ENCODE measurements around the gene ZFP62. TPM values are rescaled to one million over a fixed set of nuclear protein-coding genes. Genes with fewer than 3 reads are reported as not detected.

The ZFP62 gene
- polyA plus RNA-seq, 1 experiment, result 18.0 TPM

- no peaks in the 10 kb centered on the region for H3K27me3 ChIP-seq (ENCODE audit: control insufficient read depth, insufficient read depth, low read length)
- ChIA-PET POLR2A (interaction anchor here (0.8 to 3.0 kb wide), 5 partner anchors 7 to 28 kb away, joined by 3 to 16 read pairs (median 4); no protein-coding TSS in a partner anchor), CTCF (no interaction called here)
- TF ChIP-seq CTCF (IDR thresholded peaks at IDR 0.05; ENCODE audit: low read depth, low read length), result peak; percentile 14; the same call in 1 of the 2 replicates
- H3K9me3 ChIP-seq (ENCODE audit: control insufficient read depth, insufficient read depth, low read length), result no peaks in the 10 kb centered on the region; the same call in 1 of the 2 replicates
- peak overlapping the region; percentile 53 for H3K4me3 ChIP-seq (ENCODE audit: low read depth, low read length)
- H3K27ac ChIP-seq (ENCODE audit: low read depth, low read length), result peak overlapping the region; percentile 47
- no peak for DNase-seq (ENCODE audit: low read depth, low spot score)
Observed at GRCh38 chr5:180803181-180804128, 57.6 kb downstream of the ZFP62 start.

- H3K4me3 ChIP-seq (ENCODE audit: low read depth, low read length), result peak within 1 kb of the TSS; percentile 95
- POLR2A ChIA-PET, result interaction anchor here (1.0 to 3.0 kb wide), 7 partner anchors 8 to 59 kb away, joined by 3 to 20 read pairs (median 9); partner anchors contain the start of gene ZFP62
- DNase-seq (ENCODE audit: low read depth, low spot score), result no peak
- peak within 1 kb of the TSS; percentile 97 for H3K27ac ChIP-seq (ENCODE audit: low read depth, low read length)
- no peaks in the 10 kb centered on the region for H3K27me3 ChIP-seq (ENCODE audit: control insufficient read depth, insufficient read depth, low read length)
- no peak for TF ChIP-seq CTCF (IDR thresholded peaks at IDR 0.05; ENCODE audit: low read depth, low read length)
- CTCF ChIA-PET, result interaction anchor here (0.7 to 1.6 kb wide), 2 partner anchors 18 to 66 kb away, joined by 3 to 4 read pairs; no protein-coding TSS in a partner anchor
- H3K9me3 ChIP-seq (ENCODE audit: control insufficient read depth, insufficient read depth, low read length), result no peaks in the 10 kb centered on the region; the same call in 1 of the 2 replicates
Observed at GRCh38 chr5:180802325-180803180, 58.5 kb downstream of the ZFP62 start, which contains the start of gene MGAT1. TSS of gene MGAT1 (minus strand) at chr5:180802806. CDS start at chr5:180792971, 9,835 bp downstream.

- Histone ChIP-seq H3K9me3 (ENCODE audit: control insufficient read depth, insufficient read depth, low read length) (no peaks in the 10 kb centered on the region; the same call in 1 of the 2 replicates), H3K27me3 (ENCODE audit: control insufficient read depth, insufficient read depth, low read length) (no peaks in the 10 kb centered on the region), H3K27ac (ENCODE audit: low read depth, low read length) (peak overlapping the region; percentile 97), H3K4me3 (ENCODE audit: low read depth, low read length) (peak overlapping the region; percentile 95)
- DNase-seq (ENCODE audit: low read depth, low spot score), result no peak
- ChIA-PET POLR2A (interaction anchor here (1.0 to 3.0 kb wide), 6 partner anchors 9 to 59 kb away, joined by 4 to 20 read pairs (median 12); partner anchors contain the start of gene ZFP62), CTCF (interaction anchor here (0.6 to 1.6 kb wide), 4 partner anchors 17 to 426 kb away, joined by 3 to 5 read pairs (median 4); no protein-coding TSS in a partner anchor)
- TF ChIP-seq CTCF (IDR thresholded peaks at IDR 0.05; ENCODE audit: low read depth, low read length), result no peak
Observed at GRCh38 chr5:180801596-180802324, 59.3 kb downstream of the ZFP62 start.

- ChIA-PET POLR2A (interaction anchor here (0.7 to 3.0 kb wide), 3 partner anchors 8 to 31 kb away, joined by 3 to 14 read pairs (median 10); no protein-coding TSS in a partner anchor), CTCF (interaction anchor here (1.1 to 1.4 kb wide), 3 partner anchors 16 to 385 kb away, joined by 5 to 8 read pairs (median 6); no protein-coding TSS in a partner anchor)
- Histone ChIP-seq H3K27ac (ENCODE audit: low read depth, low read length) (peak overlapping the region; percentile 80), H3K9me3 (ENCODE audit: control insufficient read depth, insufficient read depth, low read length) (no peaks in the 10 kb centered on the region; the same call in 1 of the 2 replicates), H3K27me3 (ENCODE audit: control insufficient read depth, insufficient read depth, low read length) (no peaks in the 10 kb centered on the region), H3K4me3 (ENCODE audit: low read depth, low read length) (peak overlapping the region; percentile 33)
- DNase-seq (ENCODE audit: low read depth, low spot score), result peak; percentile 53
- TF ChIP-seq CTCF (IDR thresholded peaks at IDR 0.05; ENCODE audit: low read depth, low read length), result peak; percentile 29; the same call in 1 of the 2 replicates
Observed at GRCh38 chr5:180799902-180800801, 60.9 kb downstream of the ZFP62 start.
